MM.1S (cell line): ENCODE results near the gene LAG3.

Experiments
- DNase-seq: peaks from one replicate; pipeline ENCODE4 v3.0.0-alpha.2; 2015
- H2AFZ ChIP-seq: fragments of 300-600 bp; sonication (generic); 2 replicates; pipeline ENCODE4 v1.6.0; 2016; ENCODE audit warnings: antibody characterized with exemption, low read length
- H3F3A ChIP-seq: fragments of 300-600 bp; sonication (generic); 2 replicates; pipeline ENCODE4 v1.6.1; 2016; ENCODE audit warnings: mild to moderate bottlenecking, antibody characterized with exemption, low read length, moderate library complexity, mixed read lengths; ENCODE audit not compliant: insufficient read depth
- H3K27ac ChIP-seq: fragments of 300-600 bp; sonication (generic); 2 replicates; pipeline ENCODE4 v1.5.1; 2016; ENCODE audit warnings: mild to moderate bottlenecking, low read length
- H3K27me3 ChIP-seq: fragments of 300-600 bp; sonication (generic); replicated peaks from 2 replicates; pipeline ENCODE4 v1.6.0; 2016; ENCODE audit warnings: low read length; ENCODE audit not compliant: insufficient read depth
- H3K36me3 ChIP-seq: fragments of 300-600 bp; sonication (generic); replicated peaks from 2 replicates; pipeline ENCODE4 v1.6.1; 2016; ENCODE audit warnings: mild to moderate bottlenecking, low read length, mixed read lengths; ENCODE audit not compliant: insufficient read depth
- H3K4me1 ChIP-seq: fragments of 300-600 bp; sonication (generic); 2 replicates; pipeline ENCODE4 v1.6.1; 2016; ENCODE audit warnings: low read length, mixed read lengths
- H3K4me2 ChIP-seq: fragments of 300-600 bp; sonication (generic); 2 replicates; pipeline ENCODE4 v1.6.0; 2016; ENCODE audit warnings: low read depth, low read length
- H3K4me3 ChIP-seq: fragments of 300-600 bp; sonication (generic); 2 replicates; pipeline ENCODE4 v1.5.1; 2016; ENCODE audit warnings: low read length, mixed read lengths
- H3K79me2 ChIP-seq: fragments of 300-600 bp; sonication (generic); 2 replicates; pipeline ENCODE4 v1.6.1; 2016; ENCODE audit warnings: mixed run types, low read length, mixed read lengths
- H3K9ac ChIP-seq: fragments of 300-600 bp; sonication (generic); 2 replicates; pipeline ENCODE4 v1.6.1; 2016; ENCODE audit warnings: low read length, mixed read lengths
- H3K9me2 ChIP-seq: fragments of 300-600 bp; sonication (generic); replicated peaks from 2 replicates; pipeline ENCODE4 v1.6.1; 2016; ENCODE audit warnings: mild to moderate bottlenecking, low read length, mixed read lengths; ENCODE audit not compliant: insufficient read depth
- H3K9me3 ChIP-seq: fragments of 300-600 bp; sonication (generic); replicated peaks from 2 replicates; pipeline ENCODE4 v1.6.1; 2016; ENCODE audit warnings: mild to moderate bottlenecking, low read length, mixed read lengths; ENCODE audit not compliant: insufficient read depth
- H4K20me1 ChIP-seq: fragments of 300-600 bp; sonication (generic); 2 replicates; pipeline ENCODE4 v1.6.1; 2016; ENCODE audit warnings: mild to moderate bottlenecking, low read length, moderate library complexity, mixed read lengths; ENCODE audit not compliant: insufficient read depth
- EZH2 ChIP-seq: fragments of 300-600 bp; sonication (generic); optimal IDR thresholded peaks from 2 replicates; pipeline ENCODE3; 2017; ENCODE audit warnings: low read depth, mild to moderate bottlenecking, antibody characterized with exemption, low read length, mixed read lengths
- EZH2phosphoT487 ChIP-seq: fragments of 300-600 bp; sonication (generic); IDR thresholded peaks from 2 replicates; pipeline ENCODE4 v1.6.1; 2018; ENCODE audit warnings: antibody characterized with exemption, low read length
- TF ChIP-seq, protein P1 (sequence below): fragments of 300-600 bp; sonication (generic); IDR thresholded peaks from 2 replicates; pipeline ENCODE4 v1.5.1; 2016; ENCODE audit warnings: antibody characterized with exemption, low read length, mixed read lengths

Gene LAG3

DNA sequence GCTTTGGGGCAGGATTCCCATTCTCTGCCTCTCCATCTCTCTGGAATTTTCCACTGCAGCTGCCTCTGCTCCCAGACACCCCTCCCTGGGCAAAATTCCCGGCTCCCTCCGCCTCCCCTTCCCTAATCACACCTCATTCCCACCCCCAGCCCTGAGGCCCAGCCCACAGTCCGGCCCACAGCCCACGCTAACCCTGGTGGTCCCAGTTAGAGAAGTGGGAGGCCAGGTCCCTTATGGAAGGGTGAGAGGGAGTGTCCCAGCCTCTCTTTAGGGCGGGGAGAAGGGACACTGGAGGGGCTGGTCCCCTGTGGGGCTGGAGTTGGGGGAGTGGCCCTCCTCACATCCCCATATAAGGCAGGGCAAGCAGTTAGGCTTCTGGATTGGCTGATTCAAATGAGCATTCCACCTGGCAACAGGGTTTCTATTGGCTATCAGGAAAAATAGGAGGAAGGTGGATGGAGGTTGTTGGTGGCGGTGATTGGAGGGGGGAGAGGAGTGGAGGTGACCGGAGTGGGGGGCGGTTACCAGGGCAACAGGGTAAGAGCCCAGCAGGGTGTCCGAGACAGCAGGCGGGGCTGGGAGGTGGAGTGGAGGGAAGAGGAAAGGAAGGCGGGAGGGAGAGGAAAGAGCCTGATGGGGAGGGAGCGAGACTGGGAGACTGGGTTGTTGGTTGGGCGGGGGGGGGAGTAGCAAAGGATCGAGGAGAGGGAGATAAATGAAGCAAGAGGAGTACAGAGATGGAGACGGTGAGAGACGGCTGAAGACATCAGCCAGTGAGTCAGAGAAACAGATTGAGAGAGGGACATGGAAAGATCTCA, 8.1 kb upstream of the LAG3 start:
- peaks cover 10% of the 10 kb centered on the region; the same call in 1 of the 2 replicates for H3F3A ChIP-seq
- H3K4me3 ChIP-seq: peak overlapping the region; percentile 37
- H3K9me2 ChIP-seq: no peaks in the 10 kb centered on the region
- H3K4me1 ChIP-seq: peaks cover 16% of the 10 kb centered on the region
- H3K27ac ChIP-seq: no peak overlapping the region
- H3K4me2 ChIP-seq: peak overlapping the region; percentile 70
- TF ChIP-seq, protein P1, sequence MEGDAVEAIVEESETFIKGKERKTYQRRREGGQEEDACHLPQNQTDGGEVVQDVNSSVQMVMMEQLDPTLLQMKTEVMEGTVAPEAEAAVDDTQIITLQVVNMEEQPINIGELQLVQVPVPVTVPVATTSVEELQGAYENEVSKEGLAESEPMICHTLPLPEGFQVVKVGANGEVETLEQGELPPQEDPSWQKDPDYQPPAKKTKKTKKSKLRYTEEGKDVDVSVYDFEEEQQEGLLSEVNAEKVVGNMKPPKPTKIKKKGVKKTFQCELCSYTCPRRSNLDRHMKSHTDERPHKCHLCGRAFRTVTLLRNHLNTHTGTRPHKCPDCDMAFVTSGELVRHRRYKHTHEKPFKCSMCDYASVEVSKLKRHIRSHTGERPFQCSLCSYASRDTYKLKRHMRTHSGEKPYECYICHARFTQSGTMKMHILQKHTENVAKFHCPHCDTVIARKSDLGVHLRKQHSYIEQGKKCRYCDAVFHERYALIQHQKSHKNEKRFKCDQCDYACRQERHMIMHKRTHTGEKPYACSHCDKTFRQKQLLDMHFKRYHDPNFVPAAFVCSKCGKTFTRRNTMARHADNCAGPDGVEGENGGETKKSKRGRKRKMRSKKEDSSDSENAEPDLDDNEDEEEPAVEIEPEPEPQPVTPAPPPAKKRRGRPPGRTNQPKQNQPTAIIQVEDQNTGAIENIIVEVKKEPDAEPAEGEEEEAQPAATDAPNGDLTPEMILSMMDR: no peak
- TF ChIP-seq EZH2phosphoT487 (no peak), EZH2 (no peak)
- peak overlapping the region; percentile 86 for H2AFZ ChIP-seq
- no peak overlapping the region for H3K9ac ChIP-seq
- H3K79me2 ChIP-seq: no peaks in the 10 kb centered on the region
- DNase-seq: peak; percentile 91
- no peaks in the 10 kb centered on the region for H3K9me3 ChIP-seq
- H3K27me3 ChIP-seq: peaks cover 13% of the 10 kb centered on the region
- no peaks in the 10 kb centered on the region for H4K20me1 ChIP-seq
- no peaks in the 10 kb centered on the region for H3K36me3 ChIP-seq

DNA sequence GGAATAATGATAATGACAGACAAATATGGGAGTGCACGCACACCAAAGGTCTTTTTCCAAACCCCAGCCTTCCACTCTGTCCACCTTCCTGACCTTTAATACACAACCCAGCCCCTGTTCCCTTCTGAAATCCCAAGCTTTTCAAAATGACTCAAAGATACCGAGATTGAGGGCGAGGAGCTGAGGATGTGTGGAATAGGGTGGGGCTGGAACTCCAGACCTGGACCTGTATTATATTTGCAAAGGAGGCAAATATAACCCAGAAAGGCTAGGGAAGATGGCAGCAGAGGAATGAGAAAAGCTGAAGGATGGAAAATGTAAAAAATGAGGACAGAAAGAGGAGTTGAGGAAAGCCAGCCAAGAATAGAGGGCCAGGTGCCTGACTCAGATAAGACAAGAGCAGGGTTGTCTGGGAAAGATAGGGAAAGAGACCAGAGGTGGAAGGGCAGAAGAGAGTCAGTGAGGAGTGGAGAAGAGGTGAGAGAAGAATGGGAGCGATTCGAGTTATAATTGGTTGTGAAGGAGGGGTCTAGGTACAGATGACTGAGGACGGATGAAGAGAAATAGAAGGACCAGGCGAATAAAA, 7.2 kb upstream of the LAG3 start:
- Histone ChIP-seq H3K36me3 (no peaks in the 10 kb centered on the region), H3K4me1 (peaks cover 16% of the 10 kb centered on the region), H3K4me2 (peak overlapping the region; percentile 70; the same call in 1 of the 2 replicates), H3K27ac (no peak overlapping the region), H3K9me2 (no peaks in the 10 kb centered on the region), H4K20me1 (no peaks in the 10 kb centered on the region), H3F3A (peaks cover 10% of the 10 kb centered on the region; the same call in 1 of the 2 replicates), H3K9me3 (no peaks in the 10 kb centered on the region), H3K79me2 (no peaks in the 10 kb centered on the region), H3K9ac (no peak overlapping the region), H2AFZ (no peak overlapping the region), H3K27me3 (peaks cover 13% of the 10 kb centered on the region), H3K4me3 (no peak overlapping the region)
- no peak for DNase-seq
- TF ChIP-seq EZH2phosphoT487 (no peak), EZH2 (no peak)
- TF ChIP-seq, protein P1: no peak

DNA sequence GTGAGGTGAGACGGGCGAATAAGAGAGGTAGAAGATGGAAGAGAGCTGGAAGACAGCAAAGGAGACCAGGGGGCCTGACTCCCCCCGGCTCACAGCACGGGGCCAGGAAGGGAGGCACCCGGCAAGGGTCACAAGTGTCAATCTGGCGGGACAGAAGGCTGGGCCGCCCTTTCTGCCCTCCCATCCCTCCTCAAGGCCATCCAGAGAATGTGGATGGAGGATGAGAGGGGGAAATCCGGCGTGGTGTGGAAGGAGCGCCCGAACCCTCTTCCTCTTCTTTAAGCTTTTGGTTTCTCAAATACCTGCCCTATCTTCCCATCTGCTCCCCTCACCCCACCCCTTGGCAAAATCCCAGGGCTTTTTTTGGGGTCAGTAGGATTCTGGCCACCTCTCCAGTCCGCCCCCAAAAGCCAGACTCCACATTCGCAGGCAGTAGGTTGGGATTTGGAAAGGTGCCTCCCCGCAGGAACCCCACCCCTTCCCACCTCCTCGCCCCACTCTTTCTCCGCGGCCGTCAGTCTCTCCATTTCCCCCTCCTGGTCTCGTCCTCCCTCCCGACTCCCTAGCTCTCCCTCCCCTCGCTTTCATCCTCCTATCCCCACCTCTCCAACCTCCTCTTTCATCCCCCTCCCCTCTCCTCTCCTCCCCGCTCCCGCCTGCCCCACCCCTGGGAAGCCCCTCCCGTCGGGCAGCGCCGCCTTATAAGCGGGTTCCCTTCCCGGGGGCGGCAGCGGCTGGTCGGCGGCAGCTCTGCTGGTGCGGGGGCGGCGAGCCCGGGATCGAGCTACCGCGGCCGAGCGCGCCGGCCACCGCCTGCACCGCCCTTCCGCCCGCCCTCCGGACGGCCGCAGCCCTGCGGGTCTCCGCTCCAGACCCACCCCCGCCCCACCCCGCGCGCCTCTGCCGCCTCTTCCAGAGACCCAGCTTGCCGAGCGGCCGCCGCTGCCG, 6.4 kb upstream of the LAG3 start, which contains the start of gene PTMS:
Gene PTMS (plus strand): TSS at position 730 of the 948 bp plus-strand sequence. CDS start 343 bp downstream, outside the sequence.
- Histone ChIP-seq H3K27ac (no peak within 1 kb of the TSS), H3K79me2 (no peaks in the 10 kb centered on the region), H4K20me1 (no peaks in the 10 kb centered on the region), H3K4me2 (peak within 1 kb of the TSS; percentile 87), H3K9me3 (no peaks in the 10 kb centered on the region), H3F3A (peaks cover 10% of the 10 kb centered on the region; the same call in 1 of the 2 replicates), H2AFZ (peak within 1 kb of the TSS; percentile 80), H3K27me3 (peaks cover 13% of the 10 kb centered on the region), H3K4me1 (peaks cover 16% of the 10 kb centered on the region), H3K9ac (peak within 1 kb of the TSS; percentile 28; the same call in 1 of the 2 replicates), H3K9me2 (no peaks in the 10 kb centered on the region), H3K36me3 (no peaks in the 10 kb centered on the region), H3K4me3 (peak within 1 kb of the TSS; percentile 67)
- DNase-seq: no peak
- TF ChIP-seq EZH2phosphoT487: no peak
- TF ChIP-seq, protein P1: no peak
- no peak for TF ChIP-seq EZH2
